HEK293 (cell line): ENCODE results near the gene CHCHD1.

Experiments used
- BCL11A ChIP-seq: fragments of 450-650 bp; formaldehyde crosslinking; IDR thresholded peaks from 2 replicates; pipeline ENCODE4 v1.5.1; 2016; ENCODE audit warnings: low read depth, missing biosample characterization, missing genetic modification characterization
- CTCF ChIP-seq: fragments of 450-650 bp; formaldehyde crosslinking; IDR thresholded peaks from 2 replicates; pipeline ENCODE4 v1.5.1; 2016; ENCODE audit warnings: missing biosample characterization, missing genetic modification characterization
- REST ChIP-seq: fragments of 450-650 bp; formaldehyde crosslinking; IDR thresholded peaks from 2 replicates; pipeline ENCODE4 v1.5.1; 2016; ENCODE audit warnings: missing biosample characterization, missing genetic modification characterization
- ZBTB11 ChIP-seq: fragments of 450-650 bp; formaldehyde crosslinking; conservative IDR thresholded peaks from 2 replicates; pipeline ENCODE4 v1.5.1; 2016; ENCODE audit warnings: low read depth, missing biosample characterization, missing genetic modification characterization
- ZBTB8A ChIP-seq: fragments of 450-650 bp; formaldehyde crosslinking; IDR thresholded peaks from 2 replicates; pipeline ENCODE4 v1.5.1; 2016; ENCODE audit warnings: missing biosample characterization, missing genetic modification characterization
- ZNF362 ChIP-seq: fragments of 450-650 bp; formaldehyde crosslinking; IDR thresholded peaks from 2 replicates; pipeline ENCODE4 v1.5.1; 2016; ENCODE audit warnings: missing biosample characterization, missing genetic modification characterization
- ZNF426 ChIP-seq: fragments of 450-650 bp; formaldehyde crosslinking; IDR thresholded peaks from 2 replicates; pipeline ENCODE4 v1.5.1; 2017; ENCODE audit warnings: missing biosample characterization, missing genetic modification characterization, mild to moderate bottlenecking, inconsistent platforms, moderate library complexity
- ZNF707 ChIP-seq: fragments of 450-650 bp; formaldehyde crosslinking; IDR thresholded peaks from 2 replicates; pipeline ENCODE4 v1.5.1; 2016; ENCODE audit warnings: missing biosample characterization, missing genetic modification characterization

GRCh38 chr10:73814276-73814895 lies 32.5 kb downstream of the CHCHD1 start:
- no peak for TF ChIP-seq ZBTB8A (tag by site-specific recombination)
- TF ChIP-seq CTCF (tag by site-specific recombination), result no peak
- no peak for TF ChIP-seq ZBTB11 (tag by site-specific recombination)
- no peak for TF ChIP-seq REST
- TF ChIP-seq BCL11A (tag by site-specific recombination), result no peak
- no peak for TF ChIP-seq ZNF362 (tag by site-specific recombination)
- TF ChIP-seq ZNF426, result no peak
- TF ChIP-seq ZNF707 (tag by site-specific recombination), result no peak
